H9 (cell line): ENCODE measurements around the gene PTPA. TPM values are rescaled to one million over a fixed set of nuclear protein-coding genes. Genes with fewer than 3 reads are reported as not detected.

Experiments used
- DNase-seq: peaks from one replicate; pipeline ENCODE4 v3.0.0-alpha.2; 2017
- H2AFZ ChIP-seq: one replicate; pipeline ENCODE4 v1.6.1; 2013; ENCODE audit warnings: mild to moderate bottlenecking, low read length, control low read depth, moderate library complexity
- H2AK5ac ChIP-seq: 2 replicates; pipeline ENCODE4 v1.6.1; 2013; ENCODE audit warnings: low read length, control low read depth, mixed read lengths; ENCODE audit not compliant: insufficient read length
- H2BK120ac ChIP-seq: one replicate; pipeline ENCODE4 v1.6.1; 2013; ENCODE audit warnings: low read depth, mild to moderate bottlenecking, low read length, control low read depth, inconsistent platforms; ENCODE audit not compliant: poor library complexity, severe bottlenecking
- H2BK12ac ChIP-seq: 2 replicates; pipeline ENCODE4 v1.6.1; 2013; ENCODE audit warnings: low read length, control low read depth, mixed read lengths, low read depth; ENCODE audit not compliant: insufficient read length
- H2BK15ac ChIP-seq: 2 replicates; pipeline ENCODE4 v1.6.1; 2013; ENCODE audit warnings: low read depth, low read length, control low read depth
- H2BK20ac ChIP-seq: one replicate; pipeline ENCODE4 v1.6.1; 2013; ENCODE audit warnings: low read depth, mild to moderate bottlenecking, low read length, control low read depth, inconsistent platforms; ENCODE audit not compliant: poor library complexity, severe bottlenecking
- H2BK5ac ChIP-seq: 2 replicates; pipeline ENCODE4 v1.6.1; 2013; ENCODE audit warnings: low read length, control low read depth, mixed read lengths; ENCODE audit not compliant: insufficient read length
- H3K14ac ChIP-seq: 2 replicates; pipeline ENCODE4 v1.6.1; 2013; ENCODE audit warnings: low read length, control low read depth; ENCODE audit not compliant: insufficient read depth
- H3K18ac ChIP-seq: 2 replicates; pipeline ENCODE4 v1.6.1; 2013; ENCODE audit warnings: low read depth, mild to moderate bottlenecking, mixed read lengths, low read length, control low read depth; ENCODE audit not compliant: insufficient read length
- H3K23ac ChIP-seq: 2 replicates; pipeline ENCODE4 v1.6.1; 2013; ENCODE audit warnings: low read length, control low read depth, mixed read lengths, low read depth; ENCODE audit not compliant: insufficient read length
- H3K23me2 ChIP-seq: 2 replicates; pipeline ENCODE4 v1.6.1; 2013; ENCODE audit warnings: low read depth, mild to moderate bottlenecking, mixed read lengths, low read length, control low read depth; ENCODE audit not compliant: insufficient read length, poor library complexity, severe bottlenecking
- H3K27ac ChIP-seq: 2 replicates; pipeline ENCODE4 v1.5.1; 2013; ENCODE audit warnings: low read length, control low read depth, mixed read lengths, low read depth; ENCODE audit not compliant: insufficient read length
- H3K27me3 ChIP-seq: 2 replicates; pipeline ENCODE4 v1.6.1; 2013; ENCODE audit warnings: low read length, control low read depth, inconsistent platforms; ENCODE audit not compliant: insufficient read depth
- H3K4ac ChIP-seq: 2 replicates; pipeline ENCODE4 v1.6.1; 2013; ENCODE audit warnings: low read depth, mild to moderate bottlenecking, control low read depth, inconsistent platforms, low read length, moderate library complexity
- H3K4me1 ChIP-seq: 2 replicates; pipeline ENCODE4 v1.6.1; 2013; ENCODE audit warnings: low read length, control low read depth, inconsistent platforms; ENCODE audit not compliant: insufficient read depth
- H3K4me2 ChIP-seq: 2 replicates; pipeline ENCODE4 v1.6.1; 2013; ENCODE audit warnings: low read length, control low read depth, mixed read lengths; ENCODE audit not compliant: insufficient read length, insufficient read depth
- H3K56ac ChIP-seq: 2 replicates; pipeline ENCODE4 v1.6.1; 2013; ENCODE audit warnings: low read depth, mild to moderate bottlenecking, mixed read lengths, low read length, control low read depth; ENCODE audit not compliant: insufficient read length
- H3K79me1 ChIP-seq: 2 replicates; pipeline ENCODE4 v1.6.1; 2013; ENCODE audit warnings: low read depth, mild to moderate bottlenecking, moderate library complexity, low read length, control low read depth, inconsistent platforms; ENCODE audit not compliant: insufficient read depth, poor library complexity, severe bottlenecking
- H3K79me2 ChIP-seq: 2 replicates; pipeline ENCODE4 v1.6.1; 2013; ENCODE audit warnings: low read length, control low read depth, inconsistent platforms; ENCODE audit not compliant: insufficient read depth
- H3K9ac ChIP-seq: 2 replicates; pipeline ENCODE4 v1.6.1; 2013; ENCODE audit warnings: low read length, control low read depth, mixed read lengths; ENCODE audit not compliant: insufficient read length; ENCODE audit errors: extremely low read depth
- H3K9me3 ChIP-seq: one replicate; pipeline ENCODE4 v1.6.1; 2013; ENCODE audit warnings: low read depth, low read length, inconsistent platforms; ENCODE audit not compliant: control insufficient read depth
- H3T11ph ChIP-seq: one replicate; pipeline ENCODE4 v1.6.1; 2013; ENCODE audit warnings: mild to moderate bottlenecking, low read length, control low read depth, inconsistent platforms
- H4K20me1 ChIP-seq: one replicate; pipeline ENCODE4 v1.6.1; 2013; ENCODE audit not compliant: control insufficient read depth, insufficient read length, insufficient read depth
- H4K5ac ChIP-seq: 2 replicates; pipeline ENCODE4 v1.6.1; 2013; ENCODE audit warnings: low read depth, mild to moderate bottlenecking, mixed read lengths, low read length, control low read depth; ENCODE audit not compliant: insufficient read length
- H4K8ac ChIP-seq: replicated peaks from 2 replicates; pipeline ENCODE4 v1.6.1; 2013; ENCODE audit warnings: low read length, control low read depth, mixed read lengths, low read depth; ENCODE audit not compliant: insufficient read length
- H4K91ac ChIP-seq: 2 replicates; pipeline ENCODE4 v1.6.1; 2013; ENCODE audit warnings: low read depth, mild to moderate bottlenecking, moderate library complexity, mixed read lengths, low read length, control low read depth; ENCODE audit not compliant: insufficient read length
- H3K27ac Mint-ChIP-seq, 3 experiments: 2 replicates in 2 of 3; 3 replicates in 1 of 3; pipeline ENCODE4 v1.8.0; 2020 to 2021; ENCODE audit warnings: mixed read lengths in 3 of 3, mild to moderate bottlenecking in 1 of 3, moderate library complexity in 1 of 3
- H3K27me3 Mint-ChIP-seq: 2 replicates; pipeline ENCODE4 v1.8.0; 2021; ENCODE audit warnings: low read depth, mild to moderate bottlenecking, moderate library complexity, mixed read lengths
- H3K36me3 Mint-ChIP-seq, 3 experiments: 2 replicates in 2 of 3; 3 replicates in 1 of 3; pipeline ENCODE4 v1.8.0; 2020 to 2021; ENCODE audit warnings: low read depth in 3 of 3, mixed read lengths in 3 of 3; ENCODE audit not compliant: insufficient read depth in 1 of 3
- H3K4me1 Mint-ChIP-seq, 2 experiments: 2 replicates each; pipeline ENCODE4 v1.8.0; 2020; ENCODE audit warnings: mixed read lengths in 2 of 2
- H3K4me3 Mint-ChIP-seq, 2 experiments: 2 replicates in 1 of 2; 3 replicates in 1 of 2; pipeline ENCODE4 v1.8.0; 2020 to 2021; ENCODE audit warnings: mild to moderate bottlenecking in 2 of 2, mixed read lengths in 2 of 2, moderate library complexity in 1 of 2
- H3K9me3 Mint-ChIP-seq, 2 experiments: 2 replicates in 1 of 2; 3 replicates in 1 of 2; pipeline ENCODE4 v1.8.0; 2020; ENCODE audit warnings: mild to moderate bottlenecking in 2 of 2, mixed read lengths in 2 of 2, moderate library complexity in 1 of 2
- WGBS: extraction: QIAGEN DNeasy Blood & Tissue Kit; methylation state at CpG from one replicate; pipeline ENCODE4 v1.1.7; 2013; ENCODE audit warnings: missing lambda C conversion rate, low lambda C conversion rate, mixed read lengths; ENCODE audit not compliant: insufficient read length; ENCODE audit errors: extremely low coverage; 5-methylcytosine and 5-hydroxymethylcytosine counted together
- total RNA-seq: library from RNA; stranded (reverse); gene quantifications from 2 replicates; pipeline ENCODE4 v1.2.1, GENCODE V29; 2021
- TF ChIP-seq, protein P1 (sequence below): fragments of 200-600 bp; sonication (generic); conservative IDR thresholded peaks from 3 replicates; pipeline ENCODE4 v1.8.0; 2021; ENCODE audit warnings: antibody characterized with exemption, mild to moderate bottlenecking

Gene PTPA
- total RNA-seq, 1 experiment from 2014 or later = 145 TPM

DNA sequence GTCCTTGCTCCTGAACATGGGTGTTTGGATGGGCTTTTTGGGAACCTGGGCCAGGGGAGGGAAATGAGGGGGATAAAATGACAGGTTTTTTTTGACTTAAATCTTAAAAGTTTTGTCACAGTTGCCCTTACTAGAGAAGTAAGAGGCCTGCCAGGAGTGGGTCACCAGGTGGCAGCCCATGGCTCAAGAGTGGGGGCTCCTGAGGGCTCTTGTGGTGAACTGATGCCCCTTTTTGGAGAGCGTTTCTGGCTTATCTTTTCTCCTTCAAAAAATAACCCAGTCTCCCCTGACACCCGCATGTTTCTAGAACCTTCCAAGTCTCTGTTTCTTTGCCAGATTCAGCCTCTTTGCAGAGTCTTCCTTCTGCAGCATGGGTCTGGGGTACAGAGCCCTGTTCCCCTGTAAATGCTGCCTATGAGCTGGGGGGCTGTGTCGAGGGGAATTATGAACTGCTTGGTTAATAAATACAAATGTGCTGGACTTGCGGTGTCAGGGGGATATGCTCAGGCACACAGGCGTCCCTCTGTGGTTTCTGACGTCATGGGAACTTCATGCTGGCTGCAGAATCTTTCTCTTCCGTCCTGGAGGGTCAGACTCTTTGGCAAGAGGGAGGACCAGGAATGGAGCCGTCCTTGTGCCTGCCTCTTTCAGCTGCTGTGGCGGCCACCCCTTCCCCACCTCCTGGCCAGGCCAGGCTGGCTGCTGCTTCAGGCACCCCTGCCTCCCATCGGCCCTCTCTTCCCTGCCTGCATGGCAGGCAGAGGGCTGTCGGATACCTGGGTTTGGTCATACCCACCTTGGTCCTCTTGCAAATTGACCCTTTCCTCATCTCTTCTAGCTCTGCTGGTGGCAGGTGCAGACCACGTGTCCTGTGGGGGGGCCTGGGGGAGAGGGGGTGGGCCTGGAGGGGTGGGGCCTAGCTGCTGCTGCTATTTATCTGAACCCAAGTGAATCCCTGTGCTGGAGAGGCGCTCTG is 30.1 kb downstream of the PTPA start:
- Mint-ChIP-seq H3K4me3 (peak overlapping the region; percentile 50 to 79), H3K36me3 (peaks cover 14 to 48% (median 32%) of the 10 kb centered on the region in 3 experiments; a peak in 6 of 7 replicates), H3K4me1 (peaks cover 53 to 66% of the 10 kb centered on the region in 2 experiments), H3K27ac (peak overlapping the region; percentile 96 to 99 (median 97)), H3K9me3 (no peaks in the 10 kb centered on the region; a peak in 1 of 5 replicates), H3K27me3 (peaks cover 1% of the 10 kb centered on the region; the same call in 1 of the 2 replicates)
- Histone ChIP-seq H2AK5ac (no peak overlapping the region), H3K18ac (peak overlapping the region; percentile 67), H2BK120ac (no peak overlapping the region), H3K4me1 (peaks cover 13% of the 10 kb centered on the region; the same call in 1 of the 2 replicates), H2BK12ac (no peak overlapping the region), H3K9me3 (no peaks in the 10 kb centered on the region), H3K27me3 (no peaks in the 10 kb centered on the region), H3K56ac (no peak overlapping the region), H4K20me1 (no peaks in the 10 kb centered on the region), H3K4me2 (peak overlapping the region; percentile 5), H4K5ac (no peak overlapping the region), H4K8ac (no peak overlapping the region), H3K79me1 (no peaks in the 10 kb centered on the region), H3K4ac (no peak overlapping the region), H3K9ac (no peak overlapping the region), H3K79me2 (no peaks in the 10 kb centered on the region), H3T11ph (no peak overlapping the region), H2BK15ac (no peak overlapping the region), H2BK5ac (no peak overlapping the region), H4K91ac (no peak overlapping the region), H3K14ac (peak overlapping the region; percentile 80), H3K27ac (no peak overlapping the region), H3K23me2 (peaks cover 5% of the 10 kb centered on the region), H2AFZ (no peak overlapping the region), H2BK20ac (no peak overlapping the region), H3K23ac (no peak overlapping the region)
- WGBS = no CpG with 5 or more reads among the region's 13 CpGs
- TF ChIP-seq, protein P1, sequence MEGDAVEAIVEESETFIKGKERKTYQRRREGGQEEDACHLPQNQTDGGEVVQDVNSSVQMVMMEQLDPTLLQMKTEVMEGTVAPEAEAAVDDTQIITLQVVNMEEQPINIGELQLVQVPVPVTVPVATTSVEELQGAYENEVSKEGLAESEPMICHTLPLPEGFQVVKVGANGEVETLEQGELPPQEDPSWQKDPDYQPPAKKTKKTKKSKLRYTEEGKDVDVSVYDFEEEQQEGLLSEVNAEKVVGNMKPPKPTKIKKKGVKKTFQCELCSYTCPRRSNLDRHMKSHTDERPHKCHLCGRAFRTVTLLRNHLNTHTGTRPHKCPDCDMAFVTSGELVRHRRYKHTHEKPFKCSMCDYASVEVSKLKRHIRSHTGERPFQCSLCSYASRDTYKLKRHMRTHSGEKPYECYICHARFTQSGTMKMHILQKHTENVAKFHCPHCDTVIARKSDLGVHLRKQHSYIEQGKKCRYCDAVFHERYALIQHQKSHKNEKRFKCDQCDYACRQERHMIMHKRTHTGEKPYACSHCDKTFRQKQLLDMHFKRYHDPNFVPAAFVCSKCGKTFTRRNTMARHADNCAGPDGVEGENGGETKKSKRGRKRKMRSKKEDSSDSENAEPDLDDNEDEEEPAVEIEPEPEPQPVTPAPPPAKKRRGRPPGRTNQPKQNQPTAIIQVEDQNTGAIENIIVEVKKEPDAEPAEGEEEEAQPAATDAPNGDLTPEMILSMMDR = no peak
- DNase-seq = peak; percentile 45
